H9 (cell line): ENCODE results near the gene COL23A1. TPM values are rescaled to one million over a fixed set of nuclear protein-coding genes. Genes with fewer than 3 reads are reported as not detected.

ENCODE experiments used
- DNase-seq: peaks from one replicate; pipeline ENCODE4 v3.0.0-alpha.2; 2017
- H2AFZ ChIP-seq: one replicate; pipeline ENCODE4 v1.6.1; 2013; ENCODE audit warnings: mild to moderate bottlenecking, low read length, control low read depth, moderate library complexity
- H2AK5ac ChIP-seq: 2 replicates; pipeline ENCODE4 v1.6.1; 2013; ENCODE audit warnings: low read length, control low read depth, mixed read lengths; ENCODE audit not compliant: insufficient read length
- H2BK120ac ChIP-seq: one replicate; pipeline ENCODE4 v1.6.1; 2013; ENCODE audit warnings: low read depth, mild to moderate bottlenecking, low read length, control low read depth, inconsistent platforms; ENCODE audit not compliant: poor library complexity, severe bottlenecking
- H2BK12ac ChIP-seq: 2 replicates; pipeline ENCODE4 v1.6.1; 2013; ENCODE audit warnings: low read length, control low read depth, mixed read lengths, low read depth; ENCODE audit not compliant: insufficient read length
- H2BK15ac ChIP-seq: 2 replicates; pipeline ENCODE4 v1.6.1; 2013; ENCODE audit warnings: low read depth, low read length, control low read depth
- H2BK20ac ChIP-seq: one replicate; pipeline ENCODE4 v1.6.1; 2013; ENCODE audit warnings: low read depth, mild to moderate bottlenecking, low read length, control low read depth, inconsistent platforms; ENCODE audit not compliant: poor library complexity, severe bottlenecking
- H2BK5ac ChIP-seq: 2 replicates; pipeline ENCODE4 v1.6.1; 2013; ENCODE audit warnings: low read length, control low read depth, mixed read lengths; ENCODE audit not compliant: insufficient read length
- H3K14ac ChIP-seq: 2 replicates; pipeline ENCODE4 v1.6.1; 2013; ENCODE audit warnings: low read length, control low read depth; ENCODE audit not compliant: insufficient read depth
- H3K18ac ChIP-seq: 2 replicates; pipeline ENCODE4 v1.6.1; 2013; ENCODE audit warnings: low read depth, mild to moderate bottlenecking, mixed read lengths, low read length, control low read depth; ENCODE audit not compliant: insufficient read length
- H3K23ac ChIP-seq: 2 replicates; pipeline ENCODE4 v1.6.1; 2013; ENCODE audit warnings: low read length, control low read depth, mixed read lengths, low read depth; ENCODE audit not compliant: insufficient read length
- H3K23me2 ChIP-seq: 2 replicates; pipeline ENCODE4 v1.6.1; 2013; ENCODE audit warnings: low read depth, mild to moderate bottlenecking, mixed read lengths, low read length, control low read depth; ENCODE audit not compliant: insufficient read length, poor library complexity, severe bottlenecking
- H3K27ac ChIP-seq: 2 replicates; pipeline ENCODE4 v1.5.1; 2013; ENCODE audit warnings: low read length, control low read depth, mixed read lengths, low read depth; ENCODE audit not compliant: insufficient read length
- H3K27me3 ChIP-seq: 2 replicates; pipeline ENCODE4 v1.6.1; 2013; ENCODE audit warnings: low read length, control low read depth, inconsistent platforms; ENCODE audit not compliant: insufficient read depth
- H3K4ac ChIP-seq: 2 replicates; pipeline ENCODE4 v1.6.1; 2013; ENCODE audit warnings: low read depth, mild to moderate bottlenecking, control low read depth, inconsistent platforms, low read length, moderate library complexity
- H3K4me1 ChIP-seq: 2 replicates; pipeline ENCODE4 v1.6.1; 2013; ENCODE audit warnings: low read length, control low read depth, inconsistent platforms; ENCODE audit not compliant: insufficient read depth
- H3K4me2 ChIP-seq: 2 replicates; pipeline ENCODE4 v1.6.1; 2013; ENCODE audit warnings: low read length, control low read depth, mixed read lengths; ENCODE audit not compliant: insufficient read length, insufficient read depth
- H3K56ac ChIP-seq: 2 replicates; pipeline ENCODE4 v1.6.1; 2013; ENCODE audit warnings: low read depth, mild to moderate bottlenecking, mixed read lengths, low read length, control low read depth; ENCODE audit not compliant: insufficient read length
- H3K79me1 ChIP-seq: 2 replicates; pipeline ENCODE4 v1.6.1; 2013; ENCODE audit warnings: low read depth, mild to moderate bottlenecking, moderate library complexity, low read length, control low read depth, inconsistent platforms; ENCODE audit not compliant: insufficient read depth, poor library complexity, severe bottlenecking
- H3K79me2 ChIP-seq: 2 replicates; pipeline ENCODE4 v1.6.1; 2013; ENCODE audit warnings: low read length, control low read depth, inconsistent platforms; ENCODE audit not compliant: insufficient read depth
- H3K9ac ChIP-seq: 2 replicates; pipeline ENCODE4 v1.6.1; 2013; ENCODE audit warnings: low read length, control low read depth, mixed read lengths; ENCODE audit not compliant: insufficient read length; ENCODE audit errors: extremely low read depth
- H3K9me3 ChIP-seq: one replicate; pipeline ENCODE4 v1.6.1; 2013; ENCODE audit warnings: low read depth, low read length, inconsistent platforms; ENCODE audit not compliant: control insufficient read depth
- H3T11ph ChIP-seq: one replicate; pipeline ENCODE4 v1.6.1; 2013; ENCODE audit warnings: mild to moderate bottlenecking, low read length, control low read depth, inconsistent platforms
- H4K20me1 ChIP-seq: one replicate; pipeline ENCODE4 v1.6.1; 2013; ENCODE audit not compliant: control insufficient read depth, insufficient read length, insufficient read depth
- H4K5ac ChIP-seq: 2 replicates; pipeline ENCODE4 v1.6.1; 2013; ENCODE audit warnings: low read depth, mild to moderate bottlenecking, mixed read lengths, low read length, control low read depth; ENCODE audit not compliant: insufficient read length
- H4K8ac ChIP-seq: replicated peaks from 2 replicates; pipeline ENCODE4 v1.6.1; 2013; ENCODE audit warnings: low read length, control low read depth, mixed read lengths, low read depth; ENCODE audit not compliant: insufficient read length
- H4K91ac ChIP-seq: 2 replicates; pipeline ENCODE4 v1.6.1; 2013; ENCODE audit warnings: low read depth, mild to moderate bottlenecking, moderate library complexity, mixed read lengths, low read length, control low read depth; ENCODE audit not compliant: insufficient read length
- H3K27ac Mint-ChIP-seq, 3 experiments: 2 replicates in 2 of 3; 3 replicates in 1 of 3; pipeline ENCODE4 v1.8.0; 2020 to 2021; ENCODE audit warnings: mixed read lengths in 3 of 3, mild to moderate bottlenecking in 1 of 3, moderate library complexity in 1 of 3
- H3K27me3 Mint-ChIP-seq: 2 replicates; pipeline ENCODE4 v1.8.0; 2021; ENCODE audit warnings: low read depth, mild to moderate bottlenecking, moderate library complexity, mixed read lengths
- H3K36me3 Mint-ChIP-seq, 3 experiments: 2 replicates in 2 of 3; 3 replicates in 1 of 3; pipeline ENCODE4 v1.8.0; 2020 to 2021; ENCODE audit warnings: low read depth in 3 of 3, mixed read lengths in 3 of 3; ENCODE audit not compliant: insufficient read depth in 1 of 3
- H3K4me1 Mint-ChIP-seq, 2 experiments: 2 replicates each; pipeline ENCODE4 v1.8.0; 2020; ENCODE audit warnings: mixed read lengths in 2 of 2
- H3K4me3 Mint-ChIP-seq, 2 experiments: 2 replicates in 1 of 2; 3 replicates in 1 of 2; pipeline ENCODE4 v1.8.0; 2020 to 2021; ENCODE audit warnings: mild to moderate bottlenecking in 2 of 2, mixed read lengths in 2 of 2, moderate library complexity in 1 of 2
- H3K9me3 Mint-ChIP-seq, 2 experiments: 2 replicates in 1 of 2; 3 replicates in 1 of 2; pipeline ENCODE4 v1.8.0; 2020; ENCODE audit warnings: mild to moderate bottlenecking in 2 of 2, mixed read lengths in 2 of 2, moderate library complexity in 1 of 2
- WGBS: extraction: QIAGEN DNeasy Blood & Tissue Kit; methylation state at CpG from one replicate; pipeline ENCODE4 v1.1.7; 2013; ENCODE audit warnings: missing lambda C conversion rate, low lambda C conversion rate, mixed read lengths; ENCODE audit not compliant: insufficient read length; ENCODE audit errors: extremely low coverage; 5-methylcytosine and 5-hydroxymethylcytosine counted together
- total RNA-seq: library from RNA; stranded (reverse); gene quantifications from 2 replicates; pipeline ENCODE4 v1.2.1, GENCODE V29; 2021
- TF ChIP-seq, protein P1 (sequence below): fragments of 200-600 bp; sonication (generic); conservative IDR thresholded peaks from 3 replicates; pipeline ENCODE4 v1.8.0; 2021; ENCODE audit warnings: antibody characterized with exemption, mild to moderate bottlenecking

The COL23A1 gene
- total RNA-seq, 1 experiment from 2014 or later, result 2.6 TPM

DNA sequence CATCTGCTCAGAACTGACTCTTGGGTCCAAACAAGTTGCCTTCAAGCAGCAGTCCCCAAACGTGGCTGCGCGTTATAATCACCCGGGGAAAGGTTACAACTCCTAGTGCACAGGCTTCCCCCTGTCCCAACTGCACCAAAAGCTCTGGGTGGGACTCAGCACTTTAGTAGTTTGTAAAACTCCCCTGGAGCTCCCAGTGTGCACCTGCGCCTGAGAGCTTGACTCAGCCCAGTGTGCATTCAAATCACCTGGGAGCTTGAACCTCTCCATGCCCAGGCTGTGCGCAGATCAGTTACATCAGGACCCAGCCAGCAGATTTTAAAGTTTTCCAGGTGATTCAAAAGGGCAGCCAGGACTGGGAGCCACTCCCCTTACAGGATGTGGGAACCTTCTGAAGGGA lies 151.4 kb downstream of the COL23A1 start:
- H3K4me1 ChIP-seq, result no peaks in the 10 kb centered on the region
- H2BK15ac ChIP-seq, result no peak overlapping the region
- Mint-ChIP-seq H3K36me3 (no peaks in the 10 kb centered on the region; a peak in 1 of 7 replicates), H3K27ac (no peak overlapping the region), H3K4me1 (peaks cover 2 to 12% of the 10 kb centered on the region in 2 experiments; a peak in 3 of 4 replicates), H3K27me3 (no peaks in the 10 kb centered on the region), H3K4me3 (no peak overlapping the region), H3K9me3 (no peaks in the 10 kb centered on the region)
- no peak overlapping the region for H3K56ac ChIP-seq
- no peaks in the 10 kb centered on the region for H3K27me3 ChIP-seq
- no CpG with 5 or more reads among the region's 6 CpGs for WGBS
- no peak overlapping the region for H3K23ac ChIP-seq
- H3K79me1 ChIP-seq, result no peaks in the 10 kb centered on the region
- no peak overlapping the region for H3K4ac ChIP-seq
- H2BK120ac ChIP-seq, result no peak overlapping the region
- no peak overlapping the region for H2BK12ac ChIP-seq
- no peak overlapping the region for H3K14ac ChIP-seq
- no peak overlapping the region for H3T11ph ChIP-seq
- no peaks in the 10 kb centered on the region for H4K20me1 ChIP-seq
- H3K27ac ChIP-seq, result no peak overlapping the region
- H4K5ac ChIP-seq, result no peak overlapping the region
- H2BK5ac ChIP-seq, result no peak overlapping the region
- H2BK20ac ChIP-seq, result no peak overlapping the region
- no peak overlapping the region for H3K4me2 ChIP-seq
- H2AK5ac ChIP-seq, result no peak overlapping the region
- no peak for DNase-seq
- no peak overlapping the region for H4K8ac ChIP-seq
- H3K9me3 ChIP-seq, result no peaks in the 10 kb centered on the region
- no peak overlapping the region for H4K91ac ChIP-seq
- no peak overlapping the region for H2AFZ ChIP-seq
- no peaks in the 10 kb centered on the region for H3K23me2 ChIP-seq
- H3K79me2 ChIP-seq, result no peaks in the 10 kb centered on the region
- H3K9ac ChIP-seq, result no peak overlapping the region
- no peak overlapping the region for H3K18ac ChIP-seq
- TF ChIP-seq, protein P1, sequence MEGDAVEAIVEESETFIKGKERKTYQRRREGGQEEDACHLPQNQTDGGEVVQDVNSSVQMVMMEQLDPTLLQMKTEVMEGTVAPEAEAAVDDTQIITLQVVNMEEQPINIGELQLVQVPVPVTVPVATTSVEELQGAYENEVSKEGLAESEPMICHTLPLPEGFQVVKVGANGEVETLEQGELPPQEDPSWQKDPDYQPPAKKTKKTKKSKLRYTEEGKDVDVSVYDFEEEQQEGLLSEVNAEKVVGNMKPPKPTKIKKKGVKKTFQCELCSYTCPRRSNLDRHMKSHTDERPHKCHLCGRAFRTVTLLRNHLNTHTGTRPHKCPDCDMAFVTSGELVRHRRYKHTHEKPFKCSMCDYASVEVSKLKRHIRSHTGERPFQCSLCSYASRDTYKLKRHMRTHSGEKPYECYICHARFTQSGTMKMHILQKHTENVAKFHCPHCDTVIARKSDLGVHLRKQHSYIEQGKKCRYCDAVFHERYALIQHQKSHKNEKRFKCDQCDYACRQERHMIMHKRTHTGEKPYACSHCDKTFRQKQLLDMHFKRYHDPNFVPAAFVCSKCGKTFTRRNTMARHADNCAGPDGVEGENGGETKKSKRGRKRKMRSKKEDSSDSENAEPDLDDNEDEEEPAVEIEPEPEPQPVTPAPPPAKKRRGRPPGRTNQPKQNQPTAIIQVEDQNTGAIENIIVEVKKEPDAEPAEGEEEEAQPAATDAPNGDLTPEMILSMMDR, result no peak
